Mucosa of descending colon (tissue), 3 donors: Measurements from ENCODE around the gene RNF148. TPM values are rescaled to one million over a fixed set of nuclear protein-coding genes. Genes with fewer than 3 reads are reported as not detected.
"Not testable (repeated sequence)": the region's sequence is repeated elsewhere in the genome, so short reads cannot be mapped to it uniquely, and the experiment has no call there.

Experiments
- ATAC-seq: fragments of 200-7000 bp; cut with Tn5 transposase; one replicate; pipeline ENCODE4 v1.9.1; 2020; ENCODE audit warnings: mild to moderate bottlenecking, moderate library complexity
- DNase-seq, 3 donors: peaks; one replicate each; pipeline ENCODE4 v3.0.0-alpha.2; 2020
- H3K36me3 ChIP-seq: fragments of 200-600 bp; one replicate; pipeline ENCODE4 v1.8.0; 2021; ENCODE audit warnings: low read depth, mild to moderate bottlenecking
- H3K4me1 ChIP-seq: fragments of 200-600 bp; one replicate; pipeline ENCODE4 v1.8.0; 2021; ENCODE audit warnings: low read depth, mild to moderate bottlenecking
- H3K4me3 ChIP-seq: fragments of 200-600 bp; one replicate; pipeline ENCODE4 v1.8.0; 2021; ENCODE audit warnings: mild to moderate bottlenecking
- H3K9me3 ChIP-seq: fragments of 200-600 bp; one replicate; pipeline ENCODE4 v1.8.0; 2021; ENCODE audit warnings: mild to moderate bottlenecking
- CTCF ChIP-seq: fragments of 200-600 bp; IDR thresholded peaks from one replicate; pipeline ENCODE4 v1.8.0; 2022; ENCODE audit warnings: antibody characterized with exemption, mild to moderate bottlenecking
- intact Hi-C, 2 donors: fragments of 100-400 bp; cut with DNase I in 1 of 2; cut with micrococcal nuclease in 1 of 2; formaldehyde crosslinking; loops; one replicate each; pipeline versions ENCODE4 v1.11.0 to v1.11.1; 2022; cut with DNase I, micrococcal nuclease
- total RNA-seq, 3 donors: library from RNA; stranded (reverse); fragmentation: NEBNext Ultra II Directional in 2 of 3; extraction: Animal tissue kit (Norgen Biotek cat#: 25700) in 2 of 3; gene quantifications; one replicate each; pipeline versions ENCODE4 v1.2.1 to v1.2.4, GENCODE V29; 2021 to 2023
- donor health status: DM: no; HTN: no; CAD: no; lungs with moderate emphysema.
- donor health status: DM: no; HTN: no; CAD: no.
- donor health status: DM: no; HTN: yes; CAD: no.

Gene RNF148
- total RNA-seq, 3 donors from 2014 or later: 0.54 to 1.6 (median 1.5) TPM

GRCh38 chr7:122682815-122683550 lies 19.7 kb downstream of the RNF148 start:
- TF ChIP-seq CTCF: no peak
- H3K9me3 ChIP-seq: no peaks in the 10 kb centered on the region
- no peaks in the 10 kb centered on the region for H3K36me3 ChIP-seq
- intact Hi-C loops: no loop called here
- DNase-seq: no peak
- H3K4me1 ChIP-seq: no peaks in the 10 kb centered on the region
- no peak overlapping the region for H3K4me3 ChIP-seq
- ATAC-seq: no peak

- H3K4me1 ChIP-seq, H3K9me3 ChIP-seq, H3K36me3 ChIP-seq, DNase-seq, ATAC-seq, intact Hi-C loops, H3K4me3 ChIP-seq: not testable (repeated sequence)
Observed at GRCh38 chr7:122681186-122681585, 21.5 kb downstream of the RNF148 start.

- Histone ChIP-seq H3K36me3 (no peaks in the 10 kb centered on the region), H3K4me3 (no peak overlapping the region), H3K4me1 (no peaks in the 10 kb centered on the region), H3K9me3 (no peaks in the 10 kb centered on the region)
- intact Hi-C loops: no loop called here
- DNase-seq: no peak
- peak; percentile 76 for ATAC-seq
- TF ChIP-seq CTCF: no peak
Observed at GRCh38 chr7:122679813-122680212, 22.9 kb downstream of the RNF148 start.

GRCh38 chr7:122679269-122679709 lies 23.4 kb downstream of the RNF148 start:
- not testable (repeated sequence) for H3K36me3 ChIP-seq
- peak; percentile 45 for ATAC-seq

GRCh38 chr7:122677149-122677548 lies 25.6 kb downstream of the RNF148 start:
- TF ChIP-seq CTCF: no peak
- intact Hi-C loops: no loop called here
- H3K4me3 ChIP-seq: no peak overlapping the region
- DNase-seq: no peak
- no peaks in the 10 kb centered on the region for H3K36me3 ChIP-seq
- ATAC-seq: no peak
- H3K4me1 ChIP-seq: no peaks in the 10 kb centered on the region
- no peaks in the 10 kb centered on the region for H3K9me3 ChIP-seq

More at GRCh38 chr7:122679269-122679709, 23.4 kb downstream of the RNF148 start:
- H3K4me1 ChIP-seq, H3K4me3 ChIP-seq, intact Hi-C loops, H3K9me3 ChIP-seq: not testable (repeated sequence)
- peak in 2 of 3 donors; percentile 40 to 42 for DNase-seq

GRCh38 chr7:122676466-122676865 lies 26.3 kb downstream of the RNF148 start:
- TF ChIP-seq CTCF: no peak
- H3K4me1 ChIP-seq: no peaks in the 10 kb centered on the region
- no peak for DNase-seq
- H3K9me3 ChIP-seq: no peaks in the 10 kb centered on the region
- no peak for ATAC-seq
- intact Hi-C loops: no loop called here
- H3K36me3 ChIP-seq: no peaks in the 10 kb centered on the region
- H3K4me3 ChIP-seq: no peak overlapping the region
